A673 (cell line): ENCODE results near the gene ME2.

Experiments
- EZH2 ChIP-seq: fragments of 200-600 bp; sonication (generic); IDR thresholded peaks from 2 replicates; pipeline ENCODE4 v1.6.1; 2017; ENCODE audit warnings: borderline replicate concordance, low read depth, mild to moderate bottlenecking, mixed read lengths, antibody characterized with exemption, low read length; ENCODE audit not compliant: poor library complexity, severe bottlenecking
- TF ChIP-seq, protein P1 (sequence below): fragments of 300-800, 200-600 bp; sonication (generic); conservative IDR thresholded peaks from 2 replicates; pipeline ENCODE4 v1.5.1; 2017; ENCODE audit warnings: low read depth, mild to moderate bottlenecking, antibody characterized with exemption, low read length, moderate library complexity, mixed read lengths

GRCh38 chr18:50832754-50833153 lies 46.2 kb upstream of the ME2 start:
- TF ChIP-seq, protein P1, sequence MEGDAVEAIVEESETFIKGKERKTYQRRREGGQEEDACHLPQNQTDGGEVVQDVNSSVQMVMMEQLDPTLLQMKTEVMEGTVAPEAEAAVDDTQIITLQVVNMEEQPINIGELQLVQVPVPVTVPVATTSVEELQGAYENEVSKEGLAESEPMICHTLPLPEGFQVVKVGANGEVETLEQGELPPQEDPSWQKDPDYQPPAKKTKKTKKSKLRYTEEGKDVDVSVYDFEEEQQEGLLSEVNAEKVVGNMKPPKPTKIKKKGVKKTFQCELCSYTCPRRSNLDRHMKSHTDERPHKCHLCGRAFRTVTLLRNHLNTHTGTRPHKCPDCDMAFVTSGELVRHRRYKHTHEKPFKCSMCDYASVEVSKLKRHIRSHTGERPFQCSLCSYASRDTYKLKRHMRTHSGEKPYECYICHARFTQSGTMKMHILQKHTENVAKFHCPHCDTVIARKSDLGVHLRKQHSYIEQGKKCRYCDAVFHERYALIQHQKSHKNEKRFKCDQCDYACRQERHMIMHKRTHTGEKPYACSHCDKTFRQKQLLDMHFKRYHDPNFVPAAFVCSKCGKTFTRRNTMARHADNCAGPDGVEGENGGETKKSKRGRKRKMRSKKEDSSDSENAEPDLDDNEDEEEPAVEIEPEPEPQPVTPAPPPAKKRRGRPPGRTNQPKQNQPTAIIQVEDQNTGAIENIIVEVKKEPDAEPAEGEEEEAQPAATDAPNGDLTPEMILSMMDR, result no peak
- no peak for TF ChIP-seq EZH2
